KMS-11 (cell line): ENCODE measurements around the gene G0S2.

Source experiments
- H2AFZ ChIP-seq: fragments of 200-600 bp; sonication (generic); 2 replicates; pipeline ENCODE4 v1.6.1; 2016; ENCODE audit warnings: antibody characterized with exemption, mixed run types, low read depth
- H3K27ac ChIP-seq: fragments of 200-600 bp; sonication (generic); 2 replicates; pipeline ENCODE4 v1.6.1; 2016; ENCODE audit warnings: mild to moderate bottlenecking, mixed run types
- H3K27me3 ChIP-seq: fragments of 200-600 bp; sonication (generic); 2 replicates; pipeline ENCODE4 v1.6.1; 2017; ENCODE audit warnings: mild to moderate bottlenecking, low read depth, mixed run types, moderate library complexity; ENCODE audit not compliant: insufficient read depth
- H3K36me3 ChIP-seq: fragments of 200-600 bp; sonication (generic); 2 replicates; pipeline ENCODE4 v1.6.1; 2017; ENCODE audit warnings: mild to moderate bottlenecking, mixed run types; ENCODE audit not compliant: insufficient read depth
- H3K4me1 ChIP-seq: fragments of 200-600 bp; sonication (generic); 2 replicates; pipeline ENCODE4 v1.6.1; 2016; ENCODE audit warnings: mild to moderate bottlenecking, low read depth, mixed run types; ENCODE audit not compliant: poor library complexity, severe bottlenecking
- H3K4me2 ChIP-seq: fragments of 200-600 bp; sonication (generic); 2 replicates; pipeline ENCODE4 v1.7.0; 2016; ENCODE audit warnings: mild to moderate bottlenecking, mixed run types
- H3K4me3 ChIP-seq: fragments of 200-600 bp; sonication (generic); IDR thresholded peaks from 2 replicates; pipeline ENCODE4 v1.6.1; 2017; ENCODE audit warnings: low read depth, low read length, mixed read lengths; ENCODE audit not compliant: insufficient read depth
- H3K79me2 ChIP-seq: fragments of 200-600 bp; sonication (generic); 2 replicates; pipeline ENCODE4 v1.6.1; 2016; ENCODE audit warnings: low read depth, mixed run types; ENCODE audit not compliant: insufficient read depth
- H3K9ac ChIP-seq: fragments of 200-600 bp; sonication (generic); 2 replicates; pipeline ENCODE4 v1.6.1; 2016; ENCODE audit warnings: mild to moderate bottlenecking, mixed run types
- H4K20me1 ChIP-seq: fragments of 200-600 bp; sonication (generic); 2 replicates; pipeline ENCODE4 v1.6.1; 2016; ENCODE audit warnings: mild to moderate bottlenecking, mixed run types; ENCODE audit not compliant: insufficient read depth
- CTCF ChIP-seq: fragments of 200-600 bp; sonication (generic); conservative IDR thresholded peaks from 2 replicates; pipeline ENCODE4 v1.6.1; 2017; ENCODE audit warnings: low read depth, mild to moderate bottlenecking, antibody characterized with exemption, low read length, moderate library complexity, mixed read lengths

G0S2 gene

GRCh38 chr1:209678981-209679539 is 3.8 kb downstream of the G0S2 start:
- TF ChIP-seq CTCF: no peak
- H3K4me2 ChIP-seq: no peak overlapping the region
- H4K20me1 ChIP-seq: no peaks in the 10 kb centered on the region
- no peak overlapping the region for H3K9ac ChIP-seq
- H3K36me3 ChIP-seq: no peaks in the 10 kb centered on the region
- H3K4me1 ChIP-seq: no peaks in the 10 kb centered on the region
- no peaks in the 10 kb centered on the region for H3K27me3 ChIP-seq
- no peak overlapping the region for H3K27ac ChIP-seq
- no peak overlapping the region for H2AFZ ChIP-seq
- no peak overlapping the region for H3K4me3 ChIP-seq
- no peaks in the 10 kb centered on the region for H3K79me2 ChIP-seq

- Histone ChIP-seq H3K4me3 (no peak overlapping the region), H3K9ac (no peak overlapping the region), H3K27ac (no peak overlapping the region), H3K4me2 (no peak overlapping the region), H3K36me3 (no peaks in the 10 kb centered on the region), H2AFZ (no peak overlapping the region), H3K79me2 (no peaks in the 10 kb centered on the region), H4K20me1 (no peaks in the 10 kb centered on the region), H3K27me3 (no peaks in the 10 kb centered on the region), H3K4me1 (peaks cover 4% of the 10 kb centered on the region)
- no peak for TF ChIP-seq CTCF
These were observed 10.6 kb downstream of the G0S2 start for GRCh38 chr1:209685821-209686220.

- no peak for TF ChIP-seq CTCF
- Histone ChIP-seq H3K27ac (no peak overlapping the region), H3K9ac (no peak overlapping the region), H3K4me1 (peaks cover 4% of the 10 kb centered on the region), H3K36me3 (no peaks in the 10 kb centered on the region), H3K79me2 (no peaks in the 10 kb centered on the region), H3K4me3 (no peak overlapping the region), H4K20me1 (no peaks in the 10 kb centered on the region), H3K4me2 (no peak overlapping the region), H3K27me3 (no peaks in the 10 kb centered on the region), H2AFZ (no peak overlapping the region)
These were observed 11.1 kb downstream of the G0S2 start for GRCh38 chr1:209686322-209686721.

- Histone ChIP-seq H4K20me1 (no peaks in the 10 kb centered on the region), H3K79me2 (no peaks in the 10 kb centered on the region), H2AFZ (no peak overlapping the region), H3K4me3 (no peak overlapping the region), H3K36me3 (no peaks in the 10 kb centered on the region), H3K4me2 (no peak overlapping the region), H3K4me1 (peaks cover 4% of the 10 kb centered on the region), H3K27ac (no peak overlapping the region), H3K27me3 (no peaks in the 10 kb centered on the region), H3K9ac (no peak overlapping the region)
- TF ChIP-seq CTCF: no peak
These were observed 13.6 kb downstream of the G0S2 start for GRCh38 chr1:209688746-209689234.
